ENCODE data around the gene FAM200A. TPM values are rescaled to one million over a fixed set of nuclear protein-coding genes. Genes with fewer than 3 reads are reported as not detected.

The FAM200A gene
- total and polyA plus RNA-seq, 2 of the 13 experiments (the other 11 are each of a cell fraction or from before 2014, with no cell fraction given), result 4.7 to 6.3 TPM

DNA sequence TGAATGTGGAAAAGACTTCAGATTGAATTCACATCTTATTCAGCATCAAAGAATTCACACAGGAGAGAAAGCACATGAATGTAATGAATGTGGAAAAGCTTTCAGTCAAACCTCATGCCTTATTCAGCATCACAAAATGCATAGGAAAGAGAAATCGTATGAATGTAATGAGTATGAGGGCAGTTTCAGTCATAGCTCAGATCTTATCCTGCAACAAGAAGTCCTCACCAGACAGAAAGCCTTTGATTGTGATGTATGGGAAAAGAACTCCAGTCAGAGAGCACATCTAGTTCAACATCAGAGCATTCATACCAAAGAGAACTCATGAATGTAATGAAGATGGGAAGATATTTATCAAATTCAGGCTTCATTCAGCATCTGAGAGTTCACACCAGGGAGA lies 21.3 kb upstream of the FAM200A start:
- Histone ChIP-seq H3K27ac (ENCODE audit: extremely low read length, insufficient read depth, low read length) (no peak overlapping the region), H3K9ac (ENCODE audit: insufficient read depth, low read depth, low read length) (no peak overlapping the region), H3K4me2 (ENCODE audit: low read depth, low read length) (no peak overlapping the region), H3K27me3 (ENCODE audit: control insufficient read depth in 1 of 2, insufficient read depth in 2 of 2, low read length in 2 of 2) (no peaks in the 10 kb centered on the region), H3K36me3 (replicated peaks in 1 of 2; ENCODE audit: control insufficient read depth in 1 of 2, insufficient read depth in 2 of 2, low read length in 2 of 2) (peaks cover 6 to 52% of the 10 kb centered on the region in 2 experiments), H2AFZ (ENCODE audit: low read length) (no peak overlapping the region), H3K79me2 (ENCODE audit: insufficient read depth, low read length) (no peaks in the 10 kb centered on the region), H3K4me1 (ENCODE audit: insufficient read depth, low read length) (no peaks in the 10 kb centered on the region), H4K20me1 (ENCODE audit: insufficient read depth, low read length) (no peaks in the 10 kb centered on the region), H3K9me3 (ENCODE audit: low read length) (no peaks in the 10 kb centered on the region), H3K4me3 (replicated peaks in 1 of 3; ENCODE audit: insufficient read depth in 1 of 3, low read depth in 2 of 3, low read length in 3 of 3) (no peak overlapping the region)
- CTCF ChIA-PET (ENCODE audit: low intra/inter-chr PET ratio, low total read pairs), result no interaction called here
- DNase-seq (ENCODE audit: low spot score), result no peak
- POLR2A ChIA-PET, result interaction anchor here (0.7 to 1.9 kb wide), 2 partner anchors 10 to 69 kb away, joined by 3 to 4 read pairs; partner anchors contain the start of gene ZKSCAN5
- FAIRE-seq, result no peak
- BruUV-seq (replicated peaks), result no TSS peak
- intact Hi-C loops (cut with micrococcal nuclease; ENCODE audit: unreplicated experiment) (no loop called here), in situ Hi-C loops (cut with HindIII; ENCODE audit: extremely low pct_ligation_motif_present, low pct_unique_long_range_greater_than_20kb) (no loop called here)
- ATAC-seq, result no peak
- TF ChIP-seq, protein P1, sequence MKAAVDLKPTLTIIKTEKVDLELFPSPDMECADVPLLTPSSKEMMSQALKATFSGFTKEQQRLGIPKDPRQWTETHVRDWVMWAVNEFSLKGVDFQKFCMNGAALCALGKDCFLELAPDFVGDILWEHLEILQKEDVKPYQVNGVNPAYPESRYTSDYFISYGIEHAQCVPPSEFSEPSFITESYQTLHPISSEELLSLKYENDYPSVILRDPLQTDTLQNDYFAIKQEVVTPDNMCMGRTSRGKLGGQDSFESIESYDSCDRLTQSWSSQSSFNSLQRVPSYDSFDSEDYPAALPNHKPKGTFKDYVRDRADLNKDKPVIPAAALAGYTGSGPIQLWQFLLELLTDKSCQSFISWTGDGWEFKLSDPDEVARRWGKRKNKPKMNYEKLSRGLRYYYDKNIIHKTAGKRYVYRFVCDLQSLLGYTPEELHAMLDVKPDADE (CRISPR knock-in tag; IDR thresholded peaks at IDR 0.05), result no peak
- 0 out of 2 replicates have a peak, but pooled peaks have one; percentile 51 for TF ChIP-seq PAF1 (CRISPR knock-in tag; IDR thresholded peaks at IDR 0.05)
- WGBS (ENCODE audit: low lambda C conversion rate), result 95% methylated on average over 1 of the region's 1 CpG

DNA sequence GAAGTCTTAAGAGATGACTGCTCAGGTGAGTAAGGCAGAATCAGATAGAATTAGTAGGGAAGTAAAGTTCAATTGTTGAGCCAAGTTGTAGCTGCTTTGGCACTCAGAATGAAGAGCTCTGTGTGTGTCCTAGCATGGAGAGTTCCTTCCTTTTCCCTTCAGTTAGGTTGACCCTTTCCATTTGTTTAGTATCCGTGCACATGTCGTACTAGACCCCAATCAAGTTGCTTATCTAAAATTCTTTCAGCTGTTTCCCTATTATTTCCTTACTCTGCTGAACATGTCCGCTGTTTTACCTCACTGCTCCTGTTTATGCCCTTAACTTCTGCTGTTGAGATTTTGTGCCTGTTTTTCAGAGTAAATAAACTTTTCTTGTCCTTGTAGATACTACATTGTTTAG lies 19.9 kb upstream of the FAM200A start:
- no peaks in the 10 kb centered on the region for H3K79me2 ChIP-seq (ENCODE audit: insufficient read depth, low read length)
- no peak overlapping the region for H3K9ac ChIP-seq (ENCODE audit: insufficient read depth, low read depth, low read length)
- H3K4me1 ChIP-seq (ENCODE audit: insufficient read depth, low read length), result no peaks in the 10 kb centered on the region
- no peaks in the 10 kb centered on the region for H3K9me3 ChIP-seq (ENCODE audit: low read length)
- no peak overlapping the region for H3K4me2 ChIP-seq (ENCODE audit: low read depth, low read length)
- TF ChIP-seq ARHGAP35 (CRISPR knock-in tag; IDR thresholded peaks at IDR 0.05; ENCODE audit: borderline replicate concordance), result no peak
- no peak for TF ChIP-seq HMGA1 (CRISPR knock-in tag; conservative IDR thresholded peaks at IDR 0.05)
- no peak for TF ChIP-seq ARNT2 (CRISPR knock-in tag; IDR thresholded peaks at IDR 0.05; ENCODE audit: low read depth)
- no peak for TF ChIP-seq MZF1 (CRISPR knock-in tag; IDR thresholded peaks at IDR 0.05; ENCODE audit: borderline replicate concordance)
- TF ChIP-seq, protein P2, sequence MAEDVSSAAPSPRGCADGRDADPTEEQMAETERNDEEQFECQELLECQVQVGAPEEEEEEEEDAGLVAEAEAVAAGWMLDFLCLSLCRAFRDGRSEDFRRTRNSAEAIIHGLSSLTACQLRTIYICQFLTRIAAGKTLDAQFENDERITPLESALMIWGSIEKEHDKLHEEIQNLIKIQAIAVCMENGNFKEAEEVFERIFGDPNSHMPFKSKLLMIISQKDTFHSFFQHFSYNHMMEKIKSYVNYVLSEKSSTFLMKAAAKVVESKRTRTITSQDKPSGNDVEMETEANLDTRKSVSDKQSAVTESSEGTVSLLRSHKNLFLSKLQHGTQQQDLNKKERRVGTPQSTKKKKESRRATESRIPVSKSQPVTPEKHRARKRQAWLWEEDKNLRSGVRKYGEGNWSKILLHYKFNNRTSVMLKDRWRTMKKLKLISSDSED (CRISPR knock-in tag; IDR thresholded peaks at IDR 0.05), result no peak
- no peak for TF ChIP-seq GATAD1 (CRISPR knock-in tag; IDR thresholded peaks at IDR 0.05)
- POLR2A ChIA-PET, result interaction anchor here (1.7 to 1.9 kb wide), 2 partner anchors 9 to 13 kb away, joined by 4 to 6 read pairs; partner anchors contain the start of gene ZNF655
- intact Hi-C loops (cut with micrococcal nuclease; ENCODE audit: unreplicated experiment), result no loop called here
- in situ Hi-C loops (cut with HindIII; ENCODE audit: extremely low pct_ligation_motif_present, low pct_unique_long_range_greater_than_20kb), result no loop called here
- H3K27ac ChIP-seq (ENCODE audit: extremely low read length, insufficient read depth, low read length), result no peak overlapping the region
- H3K4me3 ChIP-seq (replicated peaks in 1 of 3; ENCODE audit: insufficient read depth in 1 of 3, low read depth in 2 of 3, low read length in 3 of 3), result no peak overlapping the region
- CTCF ChIA-PET (ENCODE audit: low intra/inter-chr PET ratio, low total read pairs), result no interaction called here
- H2AFZ ChIP-seq (ENCODE audit: low read length), result no peak overlapping the region
- peaks cover 6 to 52% of the 10 kb centered on the region in 2 experiments for H3K36me3 ChIP-seq (replicated peaks in 1 of 2; ENCODE audit: control insufficient read depth in 1 of 2, insufficient read depth in 2 of 2, low read length in 2 of 2)
- H4K20me1 ChIP-seq (ENCODE audit: insufficient read depth, low read length), result no peaks in the 10 kb centered on the region
- FAIRE-seq (no peak), ATAC-seq (no peak), DNase-seq (ENCODE audit: low spot score) (no peak)
- no TSS peak for BruUV-seq (replicated peaks)
- no peaks in the 10 kb centered on the region for H3K27me3 ChIP-seq (ENCODE audit: control insufficient read depth in 1 of 2, insufficient read depth in 2 of 2, low read length in 2 of 2)
- 92% methylated on average over 3 of the region's 3 CpGs for WGBS (ENCODE audit: low lambda C conversion rate)

Measured in HepG2 (cell line).